GM10266 (cell line): ENCODE measurements around the gene TAF8.

Source experiments
- DNase-seq: peaks from one replicate; pipeline ENCODE4 v3.0.0; 2012; ENCODE audit errors: extremely low spot score
- TF ChIP-seq, protein P1 (sequence below): IDR thresholded peaks from 2 replicates; pipeline ENCODE4 v1.5.1; 2012; ENCODE audit warnings: mild to moderate bottlenecking, low read depth; ENCODE audit not compliant: control insufficient read depth, insufficient read depth; ENCODE audit errors: missing control alignments

TAF8 gene

DNA sequence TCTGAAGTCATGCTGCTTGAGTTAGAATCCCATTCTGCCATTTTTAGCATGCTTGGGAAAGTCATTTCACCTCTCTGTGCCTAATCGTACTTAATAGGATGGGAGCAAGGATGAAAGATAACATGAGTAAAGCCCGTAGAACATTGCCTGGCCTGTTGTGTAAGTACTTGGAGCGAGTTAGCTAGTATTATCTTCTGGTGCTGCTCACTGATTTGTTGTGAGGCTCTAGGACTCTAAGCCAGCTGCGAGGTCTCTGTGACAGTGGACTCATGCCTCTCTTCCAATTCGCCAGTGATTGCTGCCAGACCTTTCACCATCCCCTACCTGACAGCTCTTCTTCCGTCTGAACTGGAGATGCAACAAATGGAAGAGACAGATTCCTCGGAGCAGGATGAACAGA, 17.8 kb downstream of the TAF8 start:
- TF ChIP-seq, protein P1, sequence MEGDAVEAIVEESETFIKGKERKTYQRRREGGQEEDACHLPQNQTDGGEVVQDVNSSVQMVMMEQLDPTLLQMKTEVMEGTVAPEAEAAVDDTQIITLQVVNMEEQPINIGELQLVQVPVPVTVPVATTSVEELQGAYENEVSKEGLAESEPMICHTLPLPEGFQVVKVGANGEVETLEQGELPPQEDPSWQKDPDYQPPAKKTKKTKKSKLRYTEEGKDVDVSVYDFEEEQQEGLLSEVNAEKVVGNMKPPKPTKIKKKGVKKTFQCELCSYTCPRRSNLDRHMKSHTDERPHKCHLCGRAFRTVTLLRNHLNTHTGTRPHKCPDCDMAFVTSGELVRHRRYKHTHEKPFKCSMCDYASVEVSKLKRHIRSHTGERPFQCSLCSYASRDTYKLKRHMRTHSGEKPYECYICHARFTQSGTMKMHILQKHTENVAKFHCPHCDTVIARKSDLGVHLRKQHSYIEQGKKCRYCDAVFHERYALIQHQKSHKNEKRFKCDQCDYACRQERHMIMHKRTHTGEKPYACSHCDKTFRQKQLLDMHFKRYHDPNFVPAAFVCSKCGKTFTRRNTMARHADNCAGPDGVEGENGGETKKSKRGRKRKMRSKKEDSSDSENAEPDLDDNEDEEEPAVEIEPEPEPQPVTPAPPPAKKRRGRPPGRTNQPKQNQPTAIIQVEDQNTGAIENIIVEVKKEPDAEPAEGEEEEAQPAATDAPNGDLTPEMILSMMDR = no peak
- no peak for DNase-seq

DNA sequence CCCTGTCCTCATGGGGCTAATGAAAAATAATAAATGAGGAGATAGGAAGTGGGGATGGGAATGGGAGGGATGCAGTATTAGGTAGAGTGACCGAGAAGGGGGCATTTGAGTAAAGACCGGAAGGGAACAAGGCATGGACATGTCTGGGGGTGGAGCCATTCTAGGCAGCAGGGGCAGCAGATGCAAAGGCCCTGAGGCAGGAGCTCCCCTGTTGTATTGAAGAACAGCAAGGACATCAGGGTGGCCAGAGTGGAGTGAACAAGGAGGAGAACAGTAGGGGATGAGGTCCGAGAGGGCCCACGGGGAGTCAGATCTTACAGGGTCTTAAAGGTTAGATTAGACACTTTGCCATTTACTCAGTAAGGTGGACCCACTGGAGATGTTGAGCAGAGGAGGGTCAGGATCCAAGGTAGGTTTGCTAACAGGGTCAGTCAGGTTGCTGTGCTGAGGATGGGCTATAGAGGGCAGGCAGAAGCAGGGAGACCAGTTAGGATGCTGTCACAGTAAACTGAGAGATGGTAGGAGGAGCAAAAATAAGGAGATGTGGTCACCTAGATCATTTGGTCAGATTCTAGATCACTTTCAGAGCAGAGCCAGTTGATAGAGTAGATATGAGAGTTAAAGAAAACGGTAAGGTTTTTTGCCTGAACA, 18.7 kb downstream of the TAF8 start:
- no peak for DNase-seq

GRCh38 chr6:42071881-42072583, 21.7 kb downstream of the TAF8 start:
- TF ChIP-seq, protein P1 = no peak
- DNase-seq = no peak

More for the DNA sequence above, 18.7 kb downstream of the TAF8 start:
- TF ChIP-seq, protein P1 = no peak

DNA sequence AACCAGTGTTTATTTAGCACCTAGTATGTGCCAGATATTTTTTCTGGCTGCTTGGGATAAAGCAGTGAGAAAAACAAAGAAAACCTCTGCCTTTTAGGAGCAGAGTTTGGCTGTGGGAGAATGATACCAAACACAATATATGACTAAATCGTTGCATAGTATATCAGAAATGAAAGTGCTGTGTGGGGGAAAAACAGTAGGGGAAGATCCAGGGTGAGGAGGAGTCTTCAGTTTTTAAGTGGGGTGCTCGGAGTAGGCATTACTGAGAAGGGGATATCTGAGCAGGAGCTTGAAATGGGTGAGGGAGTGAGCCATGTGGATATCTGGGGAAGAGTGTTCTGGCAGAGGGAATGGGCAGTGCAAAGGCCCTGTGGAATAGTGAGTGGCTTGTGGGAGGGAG, 23.0 kb downstream of the TAF8 start:
- TF ChIP-seq, protein P1 = no peak
- no peak for DNase-seq

GRCh38 chr6:42075159-42075838, 25.0 kb downstream of the TAF8 start:
- DNase-seq = peak; percentile 56
- TF ChIP-seq, protein P1 = peak; percentile 62

GRCh38 chr6:42078386-42078785, 28.1 kb downstream of the TAF8 start:
- TF ChIP-seq, protein P1 = no peak
- DNase-seq = no peak
